MM.1S (cell line): ENCODE data around the gene RHEB.

Source experiments
- EZH2 ChIP-seq: fragments of 300-600 bp; sonication (generic); optimal IDR thresholded peaks from 2 replicates; pipeline ENCODE3; 2017; ENCODE audit warnings: low read depth, mild to moderate bottlenecking, antibody characterized with exemption, low read length, mixed read lengths
- EZH2phosphoT487 ChIP-seq: fragments of 300-600 bp; sonication (generic); IDR thresholded peaks from 2 replicates; pipeline ENCODE4 v1.6.1; 2018; ENCODE audit warnings: antibody characterized with exemption, low read length
- TF ChIP-seq, protein P1 (sequence below): fragments of 300-600 bp; sonication (generic); IDR thresholded peaks from 2 replicates; pipeline ENCODE4 v1.5.1; 2016; ENCODE audit warnings: antibody characterized with exemption, low read length, mixed read lengths

DNA sequence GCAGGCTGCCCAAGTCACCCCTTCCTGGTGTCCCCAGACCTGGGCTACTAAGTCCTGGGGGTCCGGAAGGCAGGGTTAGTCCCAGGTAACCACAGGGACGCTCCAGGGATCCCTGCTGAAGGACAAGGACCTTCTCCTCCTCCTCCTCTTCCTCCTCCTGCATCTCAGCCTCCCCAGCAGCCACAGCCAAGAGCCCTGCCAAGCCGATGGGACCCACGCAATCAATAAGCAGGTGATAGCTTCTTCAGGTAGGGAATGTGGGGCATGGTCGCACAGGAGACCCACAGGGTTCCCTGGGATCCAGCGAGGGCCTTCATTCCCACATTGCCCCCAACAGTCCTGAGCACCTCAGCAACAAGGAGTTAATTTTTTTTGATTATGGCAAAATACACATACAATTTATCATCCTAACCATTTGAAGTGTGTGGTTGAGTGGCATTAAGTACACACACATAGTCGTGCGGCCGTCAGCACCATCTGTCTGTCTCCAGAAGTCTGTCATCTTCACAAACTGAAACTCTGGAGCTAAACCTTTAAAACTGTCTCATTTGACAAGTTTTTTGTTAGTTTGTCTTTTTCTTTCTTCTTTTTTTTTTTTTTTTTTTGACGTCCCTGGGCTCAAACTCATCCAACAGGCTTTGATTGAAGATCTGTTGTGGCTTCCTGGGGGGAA is 91.9 kb downstream of the RHEB start:
- TF ChIP-seq EZH2, result no peak
- TF ChIP-seq, protein P1, sequence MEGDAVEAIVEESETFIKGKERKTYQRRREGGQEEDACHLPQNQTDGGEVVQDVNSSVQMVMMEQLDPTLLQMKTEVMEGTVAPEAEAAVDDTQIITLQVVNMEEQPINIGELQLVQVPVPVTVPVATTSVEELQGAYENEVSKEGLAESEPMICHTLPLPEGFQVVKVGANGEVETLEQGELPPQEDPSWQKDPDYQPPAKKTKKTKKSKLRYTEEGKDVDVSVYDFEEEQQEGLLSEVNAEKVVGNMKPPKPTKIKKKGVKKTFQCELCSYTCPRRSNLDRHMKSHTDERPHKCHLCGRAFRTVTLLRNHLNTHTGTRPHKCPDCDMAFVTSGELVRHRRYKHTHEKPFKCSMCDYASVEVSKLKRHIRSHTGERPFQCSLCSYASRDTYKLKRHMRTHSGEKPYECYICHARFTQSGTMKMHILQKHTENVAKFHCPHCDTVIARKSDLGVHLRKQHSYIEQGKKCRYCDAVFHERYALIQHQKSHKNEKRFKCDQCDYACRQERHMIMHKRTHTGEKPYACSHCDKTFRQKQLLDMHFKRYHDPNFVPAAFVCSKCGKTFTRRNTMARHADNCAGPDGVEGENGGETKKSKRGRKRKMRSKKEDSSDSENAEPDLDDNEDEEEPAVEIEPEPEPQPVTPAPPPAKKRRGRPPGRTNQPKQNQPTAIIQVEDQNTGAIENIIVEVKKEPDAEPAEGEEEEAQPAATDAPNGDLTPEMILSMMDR, result no peak
- TF ChIP-seq EZH2phosphoT487, result no peak
